ENCODE results near the gene DCUN1D1. TPM values are rescaled to one million over a fixed set of nuclear protein-coding genes. Genes with fewer than 3 reads are reported as not detected.

DCUN1D1 gene
- total RNA-seq, 1 experiment from 2014 or later = 75.3 TPM

GRCh38 chr3:182908471-182908870 is 71.9 kb downstream of the DCUN1D1 start:
- H3K27ac ChIP-seq (ENCODE audit: low read depth, low read length, poor library complexity, severe bottlenecking) = no peak overlapping the region
- intact Hi-C loops (cut with micrococcal nuclease; ENCODE audit: unreplicated experiment) = loop anchor here (5.0 to 10.0 kb wide), 3 partner anchors 194 to 486 kb away; no protein-coding TSS in a partner anchor
- H3K4me3 ChIP-seq (ENCODE audit: low read depth, low read length, poor library complexity, severe bottlenecking) = no peak overlapping the region
- BruUV-seq (replicated peaks) = no TSS peak
- H3K27me3 ChIP-seq (replicated peaks; ENCODE audit: insufficient read depth, low read depth, low read length, poor library complexity) = no peaks in the 10 kb centered on the region
- no peaks in the 10 kb centered on the region for H3K4me1 ChIP-seq (ENCODE audit: insufficient read depth, low read length, poor library complexity, severe bottlenecking)
- H3K9me3 ChIP-seq (ENCODE audit: low read depth, low read length, poor library complexity, severe bottlenecking) = no peaks in the 10 kb centered on the region
- no peak for DNase-seq (ENCODE audit: low spot score)
- TF ChIP-seq EZH2 (IDR thresholded peaks at IDR 0.05; ENCODE audit: borderline replicate concordance, low read depth, low read length, poor library complexity, severe bottlenecking) = no peak
- TF ChIP-seq, protein P1, sequence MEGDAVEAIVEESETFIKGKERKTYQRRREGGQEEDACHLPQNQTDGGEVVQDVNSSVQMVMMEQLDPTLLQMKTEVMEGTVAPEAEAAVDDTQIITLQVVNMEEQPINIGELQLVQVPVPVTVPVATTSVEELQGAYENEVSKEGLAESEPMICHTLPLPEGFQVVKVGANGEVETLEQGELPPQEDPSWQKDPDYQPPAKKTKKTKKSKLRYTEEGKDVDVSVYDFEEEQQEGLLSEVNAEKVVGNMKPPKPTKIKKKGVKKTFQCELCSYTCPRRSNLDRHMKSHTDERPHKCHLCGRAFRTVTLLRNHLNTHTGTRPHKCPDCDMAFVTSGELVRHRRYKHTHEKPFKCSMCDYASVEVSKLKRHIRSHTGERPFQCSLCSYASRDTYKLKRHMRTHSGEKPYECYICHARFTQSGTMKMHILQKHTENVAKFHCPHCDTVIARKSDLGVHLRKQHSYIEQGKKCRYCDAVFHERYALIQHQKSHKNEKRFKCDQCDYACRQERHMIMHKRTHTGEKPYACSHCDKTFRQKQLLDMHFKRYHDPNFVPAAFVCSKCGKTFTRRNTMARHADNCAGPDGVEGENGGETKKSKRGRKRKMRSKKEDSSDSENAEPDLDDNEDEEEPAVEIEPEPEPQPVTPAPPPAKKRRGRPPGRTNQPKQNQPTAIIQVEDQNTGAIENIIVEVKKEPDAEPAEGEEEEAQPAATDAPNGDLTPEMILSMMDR (conservative IDR thresholded peaks at IDR 0.05; ENCODE audit: low read depth, low read length) = no peak
- CTCF ChIA-PET = interaction anchor here (0.6 kb wide), 1 partner anchor 186 kb away, joined by 5 read pairs; no protein-coding TSS in a partner anchor
- H3K36me3 ChIP-seq (ENCODE audit: insufficient read depth, low read length, poor library complexity, severe bottlenecking) = peaks cover 5% of the 10 kb centered on the region
- POLR2A ChIA-PET (ENCODE audit: low non-redundant PET) = no interaction called here

DNA sequence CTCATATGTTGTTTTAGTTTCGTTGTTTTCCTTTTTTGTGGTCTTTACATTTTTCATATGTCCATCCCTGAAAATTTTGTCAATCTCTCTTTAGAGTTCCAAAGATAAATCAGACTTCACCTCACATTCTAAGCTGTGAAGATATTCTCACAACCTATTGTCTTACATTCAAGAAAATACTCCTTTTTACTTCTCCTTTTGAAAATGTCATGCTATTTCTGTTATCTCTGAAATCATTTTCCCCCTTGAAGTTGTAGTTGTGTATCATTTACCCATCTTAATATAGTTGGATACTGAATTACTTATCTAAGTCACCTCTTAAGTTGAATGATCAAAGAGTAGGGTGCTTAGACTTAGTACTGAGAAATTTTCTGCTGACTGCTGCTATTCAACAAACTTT is 74.3 kb downstream of the DCUN1D1 start:
- DNase-seq (ENCODE audit: low spot score) = no peak
- POLR2A ChIA-PET (ENCODE audit: low non-redundant PET) = no interaction called here
- Histone ChIP-seq H3K4me3 (ENCODE audit: low read depth, low read length, poor library complexity, severe bottlenecking) (no peak overlapping the region), H3K9me3 (ENCODE audit: low read depth, low read length, poor library complexity, severe bottlenecking) (no peaks in the 10 kb centered on the region), H3K27ac (ENCODE audit: low read depth, low read length, poor library complexity, severe bottlenecking) (no peak overlapping the region), H3K4me1 (ENCODE audit: insufficient read depth, low read length, poor library complexity, severe bottlenecking) (no peaks in the 10 kb centered on the region), H3K27me3 (replicated peaks; ENCODE audit: insufficient read depth, low read depth, low read length, poor library complexity) (no peaks in the 10 kb centered on the region), H3K36me3 (ENCODE audit: insufficient read depth, low read length, poor library complexity, severe bottlenecking) (peaks cover 5% of the 10 kb centered on the region)
- CTCF ChIA-PET = no interaction called here
- intact Hi-C loops (cut with micrococcal nuclease; ENCODE audit: unreplicated experiment) = loop anchor here (5.0 to 10.0 kb wide), 3 partner anchors 191 to 489 kb away; no protein-coding TSS in a partner anchor
- TF ChIP-seq, protein P1 (conservative IDR thresholded peaks at IDR 0.05; ENCODE audit: low read depth, low read length) = no peak
- no peak for TF ChIP-seq EZH2 (IDR thresholded peaks at IDR 0.05; ENCODE audit: borderline replicate concordance, low read depth, low read length, poor library complexity, severe bottlenecking)
- BruUV-seq (replicated peaks) = no TSS peak

- Histone ChIP-seq H3K9me3 (ENCODE audit: low read depth, low read length, poor library complexity, severe bottlenecking) (no peaks in the 10 kb centered on the region), H3K4me1 (ENCODE audit: insufficient read depth, low read length, poor library complexity, severe bottlenecking) (no peaks in the 10 kb centered on the region), H3K36me3 (ENCODE audit: insufficient read depth, low read length, poor library complexity, severe bottlenecking) (peaks cover 5% of the 10 kb centered on the region), H3K27ac (ENCODE audit: low read depth, low read length, poor library complexity, severe bottlenecking) (no peak overlapping the region), H3K27me3 (replicated peaks; ENCODE audit: insufficient read depth, low read depth, low read length, poor library complexity) (no peaks in the 10 kb centered on the region), H3K4me3 (ENCODE audit: low read depth, low read length, poor library complexity, severe bottlenecking) (no peak overlapping the region)
- TF ChIP-seq, protein P1 (conservative IDR thresholded peaks at IDR 0.05; ENCODE audit: low read depth, low read length) = no peak
- TF ChIP-seq EZH2 (IDR thresholded peaks at IDR 0.05; ENCODE audit: borderline replicate concordance, low read depth, low read length, poor library complexity, severe bottlenecking) = no peak
- ChIA-PET CTCF (no interaction called here), POLR2A (ENCODE audit: low non-redundant PET) (no interaction called here)
- intact Hi-C loops (cut with micrococcal nuclease; ENCODE audit: unreplicated experiment) = loop anchor here (5.0 to 10.0 kb wide), 3 partner anchors 191 to 489 kb away; no protein-coding TSS in a partner anchor
- DNase-seq (ENCODE audit: low spot score) = no peak
- BruUV-seq (replicated peaks) = no TSS peak
These were observed 74.7 kb downstream of the DCUN1D1 start for GRCh38 chr3:182905623-182906022.

Measured in A673 (cell line).